GM12878 (cell line): ENCODE measurements around the gene ZBTB4. TPM values are rescaled to one million over a fixed set of nuclear protein-coding genes. Genes with fewer than 3 reads are reported as not detected.

Experiments
- ATAC-seq: fragments of 200-7000 bp; cut with Tn5 transposase; 3 replicates; pipeline ENCODE4 v1.9.1; 2020; ENCODE audit warnings: mild to moderate bottlenecking, moderate library complexity
- BruUV-seq: library from RNA; stranded (reverse); fragments of 400-500 nt; replicated peaks from 2 replicates; lab custom pipeline; 2021; lab: Mats Ljungman, UMichigan
- CTCF ChIA-PET: fragments of 300-600 bp; sonication (Branson Sonifier 250); formaldehyde crosslinking; extraction: SDS; loops from one replicate; lab custom pipeline; 2021; ENCODE audit warnings: inconsistent platforms; lab: Yijun Ruan, JAX
- POLR2A ChIA-PET: fragments of 350-600 bp; formaldehyde crosslinking; extraction: SDS; loops from one replicate; lab custom pipeline; 2021; ENCODE audit warnings: inconsistent platforms; lab: Charles Lee
- RAD21 ChIA-PET: fragments of 300-600 bp; sonication (Branson Sonifier 250); formaldehyde crosslinking; loops from one replicate; lab custom pipeline; 2023; ENCODE audit warnings: antibody characterized with exemption; ENCODE audit not compliant: unreplicated experiment; lab: Charles Lee
- SMC1A ChIA-PET: fragments of 300-600 bp; sonication (Branson Sonifier 250); formaldehyde crosslinking; loops from one replicate; lab custom pipeline; 2023; ENCODE audit not compliant: unreplicated experiment, uncharacterized antibody; lab: Charles Lee
- DNase-seq: peaks from one replicate; pipeline ENCODE4 v3.0.0-alpha.2; 2011; ENCODE audit warnings: low read depth, low spot score
- FAIRE-seq: peaks from 3 replicates; lab custom pipeline; 2011; peaks lifted over from hg19 to GRCh38; lab: Jason Lieb, UNC
- H2AFZ ChIP-seq: 2 replicates; pipeline ENCODE4 v1.6.0; 2011; ENCODE audit warnings: low read depth, low read length, control low read depth; ENCODE audit not compliant: control insufficient read depth
- H3K27ac ChIP-seq: 2 replicates; pipeline ENCODE4 v1.5.1; 2011; ENCODE audit warnings: control low read depth; ENCODE audit not compliant: control insufficient read depth, insufficient read depth
- H3K27me3 ChIP-seq, 2 experiments: replicated peaks in 1 of 2; 2 replicates each; pipeline versions ENCODE4 v1.6.0 to v1.6.1; 2011; ENCODE audit warnings: low read length in 1 of 2; ENCODE audit not compliant: control insufficient read depth in 2 of 2, insufficient read depth in 2 of 2
- H3K36me3 ChIP-seq, 2 experiments: 2 replicates each; pipeline ENCODE4 v1.5.1; 2011; ENCODE audit warnings: low read length in 1 of 2; ENCODE audit not compliant: control insufficient read depth in 2 of 2, insufficient read depth in 2 of 2
- H3K4me1 ChIP-seq: 2 replicates; pipeline ENCODE4 v1.6.1; 2011; ENCODE audit warnings: mild to moderate bottlenecking, low read length, moderate library complexity, mixed read lengths; ENCODE audit not compliant: control insufficient read depth, insufficient read depth
- H3K4me2 ChIP-seq: 2 replicates; pipeline ENCODE4 v1.6.0; 2011; ENCODE audit warnings: control low read depth; ENCODE audit not compliant: control insufficient read depth, insufficient read depth
- H3K4me3 ChIP-seq: fragments of 200-600 bp; sonication (generic); 2 replicates; pipeline ENCODE4 v1.5.1; 2016
- H3K79me2 ChIP-seq: 2 replicates; pipeline ENCODE4 v1.6.0; 2011; ENCODE audit warnings: low read length; ENCODE audit not compliant: control insufficient read depth, insufficient read depth
- H3K9ac ChIP-seq: 2 replicates; pipeline ENCODE4 v1.8.0; 2011; ENCODE audit warnings: low read length, control low read depth, mixed read lengths; ENCODE audit not compliant: control insufficient read depth, insufficient read depth
- H3K9me3 ChIP-seq: replicated peaks from 3 replicates; pipeline ENCODE4 v1.5.1; 2011; ENCODE audit warnings: mild to moderate bottlenecking, low read length; ENCODE audit not compliant: control insufficient read depth, insufficient read depth
- H4K20me1 ChIP-seq: 2 replicates; pipeline ENCODE4 v1.6.0; 2011; ENCODE audit not compliant: control insufficient read depth, insufficient read depth
- BMI1 ChIP-seq: fragments of 450-650 bp; IDR thresholded peaks from 2 replicates; pipeline ENCODE4 v1.6.1; 2016; ENCODE audit warnings: mild to moderate bottlenecking, moderate library complexity, borderline replicate concordance
- CBX5 ChIP-seq: sonication (generic); IDR thresholded peaks from 2 replicates; pipeline ENCODE4 v1.6.1; 2016; ENCODE audit warnings: low read depth, moderate library complexity, mild to moderate bottlenecking, inconsistent platforms
- DPF2 ChIP-seq: fragments of 450-650 bp; IDR thresholded peaks from 2 replicates; pipeline ENCODE4 v1.6.1; 2017; ENCODE audit warnings: mild to moderate bottlenecking
- ELK1 ChIP-seq: IDR thresholded peaks from 2 replicates; pipeline ENCODE4 v1.6.1; 2012; ENCODE audit warnings: low read depth, low read length, improper control_type of control experiment
- HCFC1 ChIP-seq: fragments of 150-350 bp; IDR thresholded peaks from 2 replicates; pipeline ENCODE4 v1.6.1; 2014; ENCODE audit warnings: low read length
- HDAC6 ChIP-seq: fragments of 200-600 bp; sonication (generic); IDR thresholded peaks from one replicate; pipeline ENCODE4 v1.8.0; 2017; ENCODE audit warnings: antibody characterized with exemption; ENCODE audit not compliant: unreplicated experiment
- IRF4 ChIP-seq: IDR thresholded peaks from 2 replicates; pipeline ENCODE4 v1.6.1; 2011; ENCODE audit warnings: low read depth, low read length
- JUNB ChIP-seq: IDR thresholded peaks from 2 replicates; pipeline ENCODE4 v1.6.1; 2016; ENCODE audit warnings: antibody characterized with exemption, mild to moderate bottlenecking
- MTA2 ChIP-seq: fragments of 450-650 bp; IDR thresholded peaks from 2 replicates; pipeline ENCODE4 v1.6.1; 2016; ENCODE audit warnings: low read depth, mild to moderate bottlenecking, moderate library complexity
- MXI1 ChIP-seq: fragments of 150-350 bp; IDR thresholded peaks from 2 replicates; pipeline ENCODE4 v1.6.1; 2011; ENCODE audit warnings: low read depth, mild to moderate bottlenecking, inconsistent platforms, low read length, improper control_type of control experiment
- POU2F2 ChIP-seq: IDR thresholded peaks from 3 replicates; pipeline ENCODE4 v1.6.1; 2011; ENCODE audit warnings: low read depth, mild to moderate bottlenecking, low read length, borderline replicate concordance
- RELA ChIP-seq: fragments of 450-650 bp; IDR thresholded peaks from 2 replicates; pipeline ENCODE4 v1.8.0; 2014; ENCODE audit warnings: borderline replicate concordance; ENCODE audit not compliant: partially characterized antibody
- SP1 ChIP-seq: IDR thresholded peaks from one replicate; pipeline ENCODE4 v1.6.1; 2011; ENCODE audit warnings: low read depth, low read length
- STAT3 ChIP-seq: IDR thresholded peaks from 2 replicates; pipeline ENCODE4 v1.6.1; 2011; ENCODE audit warnings: low read depth, low read length, improper control_type of control experiment
- SUPT20H ChIP-seq: IDR thresholded peaks from 2 replicates; pipeline ENCODE4 v1.6.1; 2011; ENCODE audit warnings: low read depth, mild to moderate bottlenecking, low read length, moderate library complexity, borderline replicate concordance; ENCODE audit not compliant: control insufficient read depth
- WGBS: methylation state at CpG from one replicate; pipeline ENCODE4 v1.1.6; 2016; ENCODE audit warnings: low lambda C conversion rate; ENCODE audit not compliant: insufficient replicate concordance, insufficient coverage; ENCODE audit errors: missing lambda C conversion rate; 5-methylcytosine and 5-hydroxymethylcytosine counted together
- in situ Hi-C: fragments of 300-500 bp; cut with MboI; formaldehyde crosslinking; loops from 9 replicates; pipeline ENCODE4 v1.14.3; 2018; ENCODE audit warnings: mixed read lengths
- intact Hi-C: fragments of 100-400 bp; cut with micrococcal nuclease; formaldehyde crosslinking; loops from one replicate; pipeline ENCODE4 v1.14.2; 2022; ENCODE audit not compliant: unreplicated experiment
- polyA plus RNA-seq, 11 experiments: library from polyadenylated mRNA; depleted of rRNA in 4 of 11; unstranded in 6 of 11; stranded (reverse) in 5 of 11; fragments of >200 nt; fragmentation: Nextera tagmentation in 4 of 11; fragmentation: Illumina TruSeq in 1 of 11; extraction: Ambion mirVana in 4 of 11; extraction: Trizol in 1 of 11; gene quantifications; 1 replicate in 1 of 11; 2 replicates in 10 of 11; pipeline versions ENCODE4 v1.2.1 to v1.2.3, GENCODE V29; 2011 to 2016; ENCODE audit warnings: inconsistent platforms in 2 of 11, missing spikeins in 2 of 11, low read depth in 1 of 11
- total RNA-seq, 4 experiments: library from RNA; depleted of rRNA in 3 of 4; stranded (reverse); fragments of >200 nt in 3 of 4; fragmentation: Illumina TruSeq in 1 of 4; extraction: Trizol in 1 of 4; gene quantifications; 2 replicates each; pipeline versions ENCODE4 v1.2.1 to v1.2.3, GENCODE V29; 2013 to 2021
- TF ChIP-seq, protein P1 (sequence below): IDR thresholded peaks from 2 replicates; pipeline ENCODE4 v1.6.1; 2011; ENCODE audit warnings: low read depth, mild to moderate bottlenecking, low read length, moderate library complexity, borderline replicate concordance; ENCODE audit errors: extremely low read depth

Gene ZBTB4
- total and polyA plus RNA-seq, 10 of the 15 experiments (the other 5 are each of a cell fraction or from before 2014, with no cell fraction given), result 2.0 to 14.9 (median 6.9) TPM

GRCh38 chr17:7468804-7469389 is 10.5 kb downstream of the ZBTB4 start:
- BruUV-seq, result no TSS peak
- RAD21 ChIA-PET, result no interaction called here
- TF ChIP-seq JUNB (no peak), CBX5 (no peak), DPF2 (no peak), MXI1 (no peak), SUPT20H (no peak), MTA2 (no peak), HDAC6 (no peak), POU2F2 (no peak), ELK1 (no peak), BMI1 (no peak), IRF4 (no peak), RELA (no peak), HCFC1 (no peak), STAT3 (no peak), SP1 (no peak)
- TF ChIP-seq, protein P1, sequence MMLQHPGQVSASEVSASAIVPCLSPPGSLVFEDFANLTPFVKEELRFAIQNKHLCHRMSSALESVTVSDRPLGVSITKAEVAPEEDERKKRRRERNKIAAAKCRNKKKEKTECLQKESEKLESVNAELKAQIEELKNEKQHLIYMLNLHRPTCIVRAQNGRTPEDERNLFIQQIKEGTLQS, result no peak
- WGBS, result 83% methylated on average over 12 of the region's 12 CpGs
- POLR2A ChIA-PET, result no interaction called here
- H2AFZ ChIP-seq, result no peak overlapping the region
- SMC1A ChIA-PET, result no interaction called here
- FAIRE-seq (no peak), DNase-seq (no peak), ATAC-seq (no peak)
- no peaks in the 10 kb centered on the region for H3K27me3 ChIP-seq
- H3K27ac ChIP-seq, result no peak overlapping the region
- H3K4me1 ChIP-seq, result no peaks in the 10 kb centered on the region; the same call in 1 of the 2 replicates
- CTCF ChIA-PET, result no interaction called here
- H4K20me1 ChIP-seq, result no peaks in the 10 kb centered on the region
- H3K79me2 ChIP-seq, result no peaks in the 10 kb centered on the region
- in situ Hi-C loops (no loop called here), intact Hi-C loops (no loop called here)
- peaks cover 0 to 3% of the 10 kb centered on the region in 2 experiments; a peak in 3 of 4 replicates for H3K36me3 ChIP-seq
- no peak overlapping the region for H3K4me3 ChIP-seq
- H3K4me2 ChIP-seq, result no peak overlapping the region
- no peak overlapping the region for H3K9ac ChIP-seq
- no peaks in the 10 kb centered on the region for H3K9me3 ChIP-seq
